Measurements from ENCODE around the gene SGIP1. TPM values are rescaled to one million over a fixed set of nuclear protein-coding genes. Genes with fewer than 3 reads are reported as not detected.

The SGIP1 gene
- total RNA-seq, 1 donor, result 17.4 TPM

GRCh38 chr1:66510407-66510806 is 23.5 kb upstream of the SGIP1 start:
- no peaks in the 10 kb centered on the region for H3K27me3 ChIP-seq (ENCODE audit: insufficient read depth, low read length)
- H3K4me3 ChIP-seq (ENCODE audit: insufficient read depth, low read length), result no peak overlapping the region
- H3K79me2 ChIP-seq (ENCODE audit: insufficient read depth, low read length), result no peaks in the 10 kb centered on the region
- no peak for DNase-seq (ENCODE audit: insufficient read length, low spot score, missing footprints)
- no peak overlapping the region for H2AFZ ChIP-seq (ENCODE audit: low read length)
- H3K9me3 ChIP-seq (ENCODE audit: low read depth, low read length), result no peaks in the 10 kb centered on the region
- H3K4me1 ChIP-seq (ENCODE audit: insufficient read depth, low read length), result peaks cover 5% of the 10 kb centered on the region
- no peaks in the 10 kb centered on the region for H4K20me1 ChIP-seq (ENCODE audit: insufficient read depth, low read length)
- H3K36me3 ChIP-seq (ENCODE audit: insufficient read depth, low read length), result no peaks in the 10 kb centered on the region
- no peak overlapping the region for H3K4me2 ChIP-seq (ENCODE audit: insufficient read depth, low read length)
- no peak overlapping the region for H3K27ac ChIP-seq (ENCODE audit: low read depth, low read length)
- TF ChIP-seq, protein P1, sequence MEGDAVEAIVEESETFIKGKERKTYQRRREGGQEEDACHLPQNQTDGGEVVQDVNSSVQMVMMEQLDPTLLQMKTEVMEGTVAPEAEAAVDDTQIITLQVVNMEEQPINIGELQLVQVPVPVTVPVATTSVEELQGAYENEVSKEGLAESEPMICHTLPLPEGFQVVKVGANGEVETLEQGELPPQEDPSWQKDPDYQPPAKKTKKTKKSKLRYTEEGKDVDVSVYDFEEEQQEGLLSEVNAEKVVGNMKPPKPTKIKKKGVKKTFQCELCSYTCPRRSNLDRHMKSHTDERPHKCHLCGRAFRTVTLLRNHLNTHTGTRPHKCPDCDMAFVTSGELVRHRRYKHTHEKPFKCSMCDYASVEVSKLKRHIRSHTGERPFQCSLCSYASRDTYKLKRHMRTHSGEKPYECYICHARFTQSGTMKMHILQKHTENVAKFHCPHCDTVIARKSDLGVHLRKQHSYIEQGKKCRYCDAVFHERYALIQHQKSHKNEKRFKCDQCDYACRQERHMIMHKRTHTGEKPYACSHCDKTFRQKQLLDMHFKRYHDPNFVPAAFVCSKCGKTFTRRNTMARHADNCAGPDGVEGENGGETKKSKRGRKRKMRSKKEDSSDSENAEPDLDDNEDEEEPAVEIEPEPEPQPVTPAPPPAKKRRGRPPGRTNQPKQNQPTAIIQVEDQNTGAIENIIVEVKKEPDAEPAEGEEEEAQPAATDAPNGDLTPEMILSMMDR (IDR thresholded peaks at IDR 0.05; ENCODE audit: extremely low read depth, low read depth, low read length), result no peak

GRCh38 chr1:66511118-66511517 is 22.8 kb upstream of the SGIP1 start:
- H2AFZ ChIP-seq (ENCODE audit: low read length), result peak overlapping the region; percentile 44
- H3K4me2 ChIP-seq (ENCODE audit: insufficient read depth, low read length), result no peak overlapping the region
- peaks cover 1% of the 10 kb centered on the region for H3K4me1 ChIP-seq (ENCODE audit: insufficient read depth, low read length)
- H3K4me3 ChIP-seq (ENCODE audit: insufficient read depth, low read length), result no peak overlapping the region
- H3K27me3 ChIP-seq (ENCODE audit: insufficient read depth, low read length), result no peaks in the 10 kb centered on the region
- no peak overlapping the region for H3K27ac ChIP-seq (ENCODE audit: low read depth, low read length)
- TF ChIP-seq, protein P1 (IDR thresholded peaks at IDR 0.05; ENCODE audit: extremely low read depth, low read depth, low read length), result no peak
- H3K79me2 ChIP-seq (ENCODE audit: insufficient read depth, low read length), result no peaks in the 10 kb centered on the region
- H3K36me3 ChIP-seq (ENCODE audit: insufficient read depth, low read length), result no peaks in the 10 kb centered on the region
- no peak for DNase-seq (ENCODE audit: insufficient read length, low spot score, missing footprints)
- H4K20me1 ChIP-seq (ENCODE audit: insufficient read depth, low read length), result no peaks in the 10 kb centered on the region
- no peaks in the 10 kb centered on the region for H3K9me3 ChIP-seq (ENCODE audit: low read depth, low read length)

- Histone ChIP-seq H3K27ac (ENCODE audit: low read depth, low read length) (no peak overlapping the region), H3K9me3 (ENCODE audit: low read depth, low read length) (no peaks in the 10 kb centered on the region), H4K20me1 (ENCODE audit: insufficient read depth, low read length) (no peaks in the 10 kb centered on the region), H3K36me3 (ENCODE audit: insufficient read depth, low read length) (no peaks in the 10 kb centered on the region), H3K4me3 (ENCODE audit: insufficient read depth, low read length) (no peak overlapping the region), H3K27me3 (ENCODE audit: insufficient read depth, low read length) (no peaks in the 10 kb centered on the region), H3K4me2 (ENCODE audit: insufficient read depth, low read length) (no peak overlapping the region), H3K4me1 (ENCODE audit: insufficient read depth, low read length) (peaks cover 13% of the 10 kb centered on the region), H3K79me2 (ENCODE audit: insufficient read depth, low read length) (no peaks in the 10 kb centered on the region), H2AFZ (ENCODE audit: low read length) (no peak overlapping the region)
- DNase-seq (ENCODE audit: insufficient read length, low spot score, missing footprints), result no peak
- TF ChIP-seq, protein P1 (IDR thresholded peaks at IDR 0.05; ENCODE audit: extremely low read depth, low read depth, low read length), result no peak
Observed at GRCh38 chr1:66517959-66518358, 16.0 kb upstream of the SGIP1 start.

GRCh38 chr1:66518654-66519053 is 15.3 kb upstream of the SGIP1 start:
- no peak overlapping the region for H2AFZ ChIP-seq (ENCODE audit: low read length)
- TF ChIP-seq, protein P1 (IDR thresholded peaks at IDR 0.05; ENCODE audit: extremely low read depth, low read depth, low read length), result no peak
- no peaks in the 10 kb centered on the region for H4K20me1 ChIP-seq (ENCODE audit: insufficient read depth, low read length)
- no peaks in the 10 kb centered on the region for H3K27me3 ChIP-seq (ENCODE audit: insufficient read depth, low read length)
- H3K4me3 ChIP-seq (ENCODE audit: insufficient read depth, low read length), result no peak overlapping the region
- H3K4me1 ChIP-seq (ENCODE audit: insufficient read depth, low read length), result peaks cover 13% of the 10 kb centered on the region
- H3K4me2 ChIP-seq (ENCODE audit: insufficient read depth, low read length), result no peak overlapping the region
- no peak overlapping the region for H3K27ac ChIP-seq (ENCODE audit: low read depth, low read length)
- DNase-seq (ENCODE audit: insufficient read length, low spot score, missing footprints), result no peak
- no peaks in the 10 kb centered on the region for H3K79me2 ChIP-seq (ENCODE audit: insufficient read depth, low read length)
- H3K9me3 ChIP-seq (ENCODE audit: low read depth, low read length), result no peaks in the 10 kb centered on the region
- no peaks in the 10 kb centered on the region for H3K36me3 ChIP-seq (ENCODE audit: insufficient read depth, low read length)

All from osteoblast (primary cell).